K562 (cell line): ENCODE results near the gene SND1. TPM values are rescaled to one million over a fixed set of nuclear protein-coding genes. Genes with fewer than 3 reads are reported as not detected.

Source experiments
- ATAC-seq: fragments of 200-7000 bp; cut with Tn5 transposase; 3 replicates; pipeline ENCODE4 v1.9.1; 2020; ENCODE audit warnings: moderate library complexity
- BruUV-seq: library from RNA; stranded (reverse); fragments of 400-500 nt; replicated peaks from 2 replicates; lab custom pipeline; 2021; lab: Mats Ljungman, UMichigan
- CTCF ChIA-PET: fragments of 300-600 bp; formaldehyde crosslinking; extraction: SDS; loops from one replicate; lab custom pipeline; 2021; ENCODE audit warnings: low intra/inter-chr PET ratio; lab: Yijun Ruan, JAX
- POLR2A ChIA-PET: fragments of 300-600, 350-650 bp; sonication (Branson Sonifier 250); formaldehyde crosslinking; extraction: SDS; loops from one replicate; lab custom pipeline; 2021; ENCODE audit warnings: antibody characterized with exemption, inconsistent platforms; lab: Yijun Ruan, JAX
- DNase-seq, 4 experiments: peaks; one replicate each; pipeline versions ENCODE4 v3.0.0 to v3.0.0-alpha.2; 2011 to 2018; ENCODE audit warnings: low spot score in 3 of 4, mixed read lengths in 3 of 4; ENCODE audit errors: extremely low read depth in 1 of 4
- FAIRE-seq: peaks from 2 replicates; lab custom pipeline; 2011; peaks lifted over from hg19 to GRCh38; lab: Jason Lieb, UNC
- H2AFZ ChIP-seq: 2 replicates; pipeline ENCODE4 v1.6.0; 2011; ENCODE audit warnings: low read depth, low read length, control low read depth, inconsistent platforms
- H3K27ac ChIP-seq: fragments of 200-600 bp; 3 replicates; pipeline ENCODE4 v1.8.0; 2011; ENCODE audit warnings: low read depth, mild to moderate bottlenecking, control low read depth, inconsistent platforms, low read length, moderate library complexity, mixed read lengths; ENCODE audit errors: extremely low read depth
- H3K27me3 ChIP-seq, 2 experiments: fragments of 300-600 bp in 1 of 2; 2 replicates in 1 of 2; 3 replicates in 1 of 2; pipeline versions ENCODE4 v1.6.0 to v1.8.0; 2011; ENCODE audit warnings: inconsistent platforms in 2 of 2, low read length in 2 of 2, mild to moderate bottlenecking in 1 of 2, mixed read lengths in 1 of 2, moderate library complexity in 1 of 2; ENCODE audit not compliant: control insufficient read depth in 2 of 2, insufficient read depth in 2 of 2
- H3K36me3 ChIP-seq: fragments of 300-600 bp; 3 replicates; pipeline ENCODE4 v1.8.0; 2011; ENCODE audit warnings: mild to moderate bottlenecking, low read length, inconsistent platforms; ENCODE audit not compliant: control insufficient read depth, insufficient read depth
- H3K4me1 ChIP-seq, 2 experiments: fragments of 200-600 bp in 1 of 2; replicated peaks in 1 of 2; 2 replicates in 1 of 2; 3 replicates in 1 of 2; pipeline versions ENCODE4 v1.5.1 to v1.8.0; 2011; ENCODE audit warnings: inconsistent platforms in 2 of 2, low read length in 2 of 2, mild to moderate bottlenecking in 1 of 2, mixed read lengths in 1 of 2, moderate library complexity in 1 of 2; ENCODE audit not compliant: control insufficient read depth in 2 of 2, insufficient read depth in 2 of 2
- H3K4me2 ChIP-seq: 2 replicates; pipeline ENCODE4 v1.6.1; 2011; ENCODE audit warnings: low read length, control low read depth, inconsistent platforms, mixed read lengths; ENCODE audit not compliant: insufficient read depth
- H3K4me3 ChIP-seq: fragments of 200-600 bp; sonication (generic), shearing (Covaris generic); 2 replicates; pipeline ENCODE4 v1.5.1; 2016; ENCODE audit warnings: control low read depth, inconsistent platforms
- H3K79me2 ChIP-seq: fragments of 200-600 bp; 3 replicates; pipeline ENCODE4 v1.8.0; 2011; ENCODE audit warnings: low read length, inconsistent platforms; ENCODE audit not compliant: control insufficient read depth, insufficient read depth
- H3K9ac ChIP-seq, 2 experiments: 2 replicates each; pipeline versions ENCODE4 v1.6.0 to v1.6.1; 2011; ENCODE audit warnings: low read depth in 2 of 2, low read length in 2 of 2, control low read depth in 1 of 2, inconsistent platforms in 1 of 2, mild to moderate bottlenecking in 1 of 2, mixed read lengths in 1 of 2; ENCODE audit not compliant: insufficient read depth in 1 of 2
- H3K9me1 ChIP-seq: one replicate; pipeline ENCODE4 v1.6.0; 2011; ENCODE audit warnings: inconsistent platforms, mild to moderate bottlenecking, low read length, moderate library complexity; ENCODE audit not compliant: control insufficient read depth, insufficient read depth
- H3K9me3 ChIP-seq: replicated peaks from 2 replicates; pipeline ENCODE4 v1.5.1; 2011; ENCODE audit warnings: low read depth, low read length, inconsistent platforms; ENCODE audit not compliant: control insufficient read depth, insufficient read depth
- H4K20me1 ChIP-seq: replicated peaks from 2 replicates; pipeline ENCODE4 v1.6.1; 2011; ENCODE audit warnings: low read length, inconsistent platforms, mixed read lengths; ENCODE audit not compliant: control insufficient read depth, insufficient read depth
- FOXA1 ChIP-seq: fragments of 450-650 bp; IDR thresholded peaks from 2 replicates; pipeline ENCODE4 v1.6.1; 2016; ENCODE audit warnings: mild to moderate bottlenecking, borderline replicate concordance
- TAF7 ChIP-seq: fragments of 450-650 bp; IDR thresholded peaks from 2 replicates; pipeline ENCODE4 v1.6.1; 2016; ENCODE audit warnings: missing genetic modification characterization, missing compliant biosample characterization
- WGBS: fragments of 100-300 bp; shearing (Covaris generic); methylation state at CpG from one replicate; pipeline ENCODE4 v1.1.6; 2016; ENCODE audit warnings: low coverage, mixed read lengths; ENCODE audit not compliant: insufficient coverage; ENCODE audit errors: missing lambda C conversion rate; 5-methylcytosine and 5-hydroxymethylcytosine counted together
- in situ Hi-C: fragments of 300-500 bp; cut with MboI; formaldehyde crosslinking; loops from 4 replicates; pipeline ENCODE4 v1.15.0; 2018; ENCODE audit warnings: inconsistent platforms, mixed read lengths
- intact Hi-C: fragments of 100-400 bp; cut with micrococcal nuclease; formaldehyde crosslinking; loops from 2 replicates; pipeline ENCODE4 v1.14.2; 2022
- polyA plus RNA-seq, 8 experiments: library from polyadenylated mRNA; depleted of rRNA in 4 of 8; stranded (reverse) in 5 of 8; unstranded in 3 of 8; fragments of >200 nt; fragmentation: Nextera tagmentation in 2 of 8; fragmentation: Illumina TruSeq in 1 of 8; extraction: Ambion mirVana in 2 of 8; extraction: Trizol in 1 of 8; gene quantifications; 2 replicates each; pipeline versions ENCODE4 v1.2.1 to v1.2.3, GENCODE V29; 2011 to 2014; ENCODE audit warnings: inconsistent platforms in 1 of 8, missing spikeins in 1 of 8
- total RNA-seq, 7 experiments: library from RNA; depleted of rRNA in 6 of 7; stranded (reverse); fragments of >200 nt in 6 of 7; fragmentation: Illumina TruSeq in 2 of 7; extraction: Trizol in 2 of 7; gene quantifications; 2 replicates each; pipeline versions ENCODE4 v1.2.1 to v1.2.3, GENCODE V29; 2011 to 2021; ENCODE audit warnings: low replicate concordance in 1 of 7
- TF ChIP-seq, protein P1 (sequence below): fragments of 450-650 bp; IDR thresholded peaks from 2 replicates; pipeline ENCODE4 v1.6.1; 2016
- TF ChIP-seq, protein P2 (sequence below): sonication (generic); IDR thresholded peaks from 2 replicates; pipeline ENCODE4 v1.6.1; 2016

Gene SND1
- total and polyA plus RNA-seq, 9 of the 15 experiments (the other 6 are each of a cell fraction or from before 2014, with no cell fraction given): 46.5 to 307 (median 191) TPM

DNA sequence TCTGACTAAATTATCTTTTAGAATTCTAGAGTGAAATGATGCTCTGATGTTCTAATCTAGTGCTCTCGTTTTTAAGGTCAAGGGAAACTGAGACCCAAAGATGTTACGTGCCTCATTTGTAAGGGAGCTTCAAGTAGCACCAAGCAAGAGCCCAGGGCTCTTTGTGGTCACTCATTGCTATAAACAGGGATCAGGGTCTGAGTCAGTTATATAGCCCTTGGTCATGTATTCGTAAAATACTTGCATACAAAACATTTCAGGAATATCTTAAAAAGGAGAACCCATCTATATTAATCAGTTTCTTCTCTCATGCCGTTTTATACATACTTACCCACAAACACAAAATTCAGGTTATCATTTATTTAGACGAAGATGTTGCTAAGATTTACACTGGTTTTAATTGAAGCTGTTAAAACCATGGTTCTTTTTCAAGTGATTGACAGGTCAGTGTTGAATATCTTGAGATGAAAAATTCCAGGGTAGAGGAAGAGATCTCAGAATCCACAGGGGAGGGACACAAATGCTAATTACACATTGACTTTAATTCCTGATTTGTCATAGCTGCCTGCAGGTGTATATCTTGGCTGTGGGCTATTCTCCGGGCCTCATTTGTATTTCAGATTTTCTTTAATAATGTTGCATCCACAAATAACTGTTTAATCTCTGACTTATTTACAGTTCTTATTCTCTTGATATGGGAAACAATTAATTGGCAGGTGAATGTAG is 188.4 kb downstream of the SND1 start:
- ATAC-seq (no peak), DNase-seq (no peak), FAIRE-seq (no peak)
- Histone ChIP-seq H2AFZ (no peak overlapping the region), H3K27me3 (no peaks in the 10 kb centered on the region), H3K4me3 (no peak overlapping the region), H3K9ac (no peak overlapping the region), H4K20me1 (no peaks in the 10 kb centered on the region; the same call in 1 of the 2 replicates), H3K9me3 (peaks cover 14% of the 10 kb centered on the region), H3K27ac (no peak overlapping the region), H3K9me1 (no peaks in the 10 kb centered on the region), H3K4me1 (peaks cover 6 to 36% of the 10 kb centered on the region in 2 experiments), H3K4me2 (no peak overlapping the region), H3K79me2 (peaks cover 31% of the 10 kb centered on the region), H3K36me3 (peaks cover 58% of the 10 kb centered on the region)
- intact Hi-C loops: loop anchor here (5.0 kb wide), 1 partner anchor 157 kb away; no protein-coding TSS in a partner anchor
- no TSS peak for BruUV-seq
- no peak for TF ChIP-seq TAF7 (tag)
- TF ChIP-seq FOXA1: no peak
- TF ChIP-seq, protein P1, sequence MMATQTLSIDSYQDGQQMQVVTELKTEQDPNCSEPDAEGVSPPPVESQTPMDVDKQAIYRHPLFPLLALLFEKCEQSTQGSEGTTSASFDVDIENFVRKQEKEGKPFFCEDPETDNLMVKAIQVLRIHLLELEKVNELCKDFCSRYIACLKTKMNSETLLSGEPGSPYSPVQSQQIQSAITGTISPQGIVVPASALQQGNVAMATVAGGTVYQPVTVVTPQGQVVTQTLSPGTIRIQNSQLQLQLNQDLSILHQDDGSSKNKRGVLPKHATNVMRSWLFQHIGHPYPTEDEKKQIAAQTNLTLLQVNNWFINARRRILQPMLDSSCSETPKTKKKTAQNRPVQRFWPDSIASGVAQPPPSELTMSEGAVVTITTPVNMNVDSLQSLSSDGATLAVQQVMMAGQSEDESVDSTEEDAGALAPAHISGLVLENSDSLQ: peak; percentile 63
- TF ChIP-seq, protein P2, sequence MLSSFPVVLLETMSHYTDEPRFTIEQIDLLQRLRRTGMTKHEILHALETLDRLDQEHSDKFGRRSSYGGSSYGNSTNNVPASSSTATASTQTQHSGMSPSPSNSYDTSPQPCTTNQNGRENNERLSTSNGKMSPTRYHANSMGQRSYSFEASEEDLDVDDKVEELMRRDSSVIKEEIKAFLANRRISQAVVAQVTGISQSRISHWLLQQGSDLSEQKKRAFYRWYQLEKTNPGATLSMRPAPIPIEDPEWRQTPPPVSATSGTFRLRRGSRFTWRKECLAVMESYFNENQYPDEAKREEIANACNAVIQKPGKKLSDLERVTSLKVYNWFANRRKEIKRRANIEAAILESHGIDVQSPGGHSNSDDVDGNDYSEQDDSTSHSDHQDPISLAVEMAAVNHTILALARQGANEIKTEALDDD: no peak
- ChIA-PET POLR2A (interaction anchor here (0.9 to 2.6 kb wide), 3 partner anchors 9 to 16 kb away, joined by 3 to 6 read pairs (median 4); no protein-coding TSS in a partner anchor), CTCF (no interaction called here)
- WGBS: 89% methylated on average over 6 of the region's 6 CpGs
- in situ Hi-C loops: no loop called here
